Measurements from ENCODE around the gene NEK7. TPM values are rescaled to one million over a fixed set of nuclear protein-coding genes. Genes with fewer than 3 reads are reported as not detected.

Gene NEK7
- total and polyA plus RNA-seq, 4 donors = 60.1 to 164 (median 106) TPM

GRCh38 chr1:198160222-198160621 lies 3.4 kb downstream of the NEK7 start:
- Histone ChIP-seq H3K27ac (ENCODE audit: low read depth in 1 of 2, low read length in 2 of 2) (no peak overlapping the region), H3K36me3 (ENCODE audit: control insufficient read depth in 1 of 2, insufficient read depth in 2 of 2, low read length in 1 of 2) (no peaks in the 10 kb centered on the region), H3K27me3 (ENCODE audit: control insufficient read depth in 1 of 2, insufficient read depth in 2 of 2, low read length in 1 of 2) (no peaks in the 10 kb centered on the region), H3K9me3 (ENCODE audit: control insufficient read depth, low read length) (no peaks in the 10 kb centered on the region), H3K4me1 (ENCODE audit: control insufficient read depth in 1 of 2, insufficient read depth in 2 of 2, low read length in 2 of 2) (no peaks in the 10 kb centered on the region), H3K4me3 (ENCODE audit: low read length in 2 of 2) (no peak overlapping the region)
- DNase-seq = no peak
- intact Hi-C loops (cut with DNase I) = no loop called here
- ATAC-seq (ENCODE audit: low FRiP score) = no peak
- WGBS, 2 donors = 25 to 29% methylated on average over 7 of the region's 7 CpGs

GRCh38 chr1:198160946-198161614 lies 4.3 kb downstream of the NEK7 start:
- no peak for ATAC-seq (ENCODE audit: low FRiP score)
- no peaks in the 10 kb centered on the region for H3K36me3 ChIP-seq (ENCODE audit: control insufficient read depth in 1 of 2, insufficient read depth in 2 of 2, low read length in 1 of 2)
- H3K4me3 ChIP-seq (ENCODE audit: low read length in 2 of 2) = no peak overlapping the region
- no peak for DNase-seq
- no peaks in the 10 kb centered on the region for H3K9me3 ChIP-seq (ENCODE audit: control insufficient read depth, low read length)
- H3K27me3 ChIP-seq (ENCODE audit: control insufficient read depth in 1 of 2, insufficient read depth in 2 of 2, low read length in 1 of 2) = no peaks in the 10 kb centered on the region
- no peak overlapping the region for H3K27ac ChIP-seq (ENCODE audit: low read depth in 1 of 2, low read length in 2 of 2)
- WGBS, 2 donors = 95 to 96% methylated on average over 4 of the region's 4 CpGs
- intact Hi-C loops (cut with DNase I) = no loop called here
- peaks cover 0 to 2% of the 10 kb centered on the region in 2 donors for H3K4me1 ChIP-seq (ENCODE audit: control insufficient read depth in 1 of 2, insufficient read depth in 2 of 2, low read length in 2 of 2)

GRCh38 chr1:198161718-198162090 lies 4.9 kb downstream of the NEK7 start:
- H3K4me1 ChIP-seq (ENCODE audit: control insufficient read depth in 1 of 2, insufficient read depth in 2 of 2, low read length in 2 of 2) = peaks cover 0 to 2% of the 10 kb centered on the region in 2 donors
- 93 to 95% methylated on average over 2 of the region's 2 CpGs for WGBS, 2 donors
- intact Hi-C loops (cut with DNase I) = no loop called here
- H3K36me3 ChIP-seq (ENCODE audit: control insufficient read depth in 1 of 2, insufficient read depth in 2 of 2, low read length in 1 of 2) = no peaks in the 10 kb centered on the region
- DNase-seq (no peak), ATAC-seq (ENCODE audit: low FRiP score) (no peak)
- H3K4me3 ChIP-seq (ENCODE audit: low read length in 2 of 2) = no peak overlapping the region
- H3K27ac ChIP-seq (ENCODE audit: low read depth in 1 of 2, low read length in 2 of 2) = no peak overlapping the region
- no peaks in the 10 kb centered on the region for H3K9me3 ChIP-seq (ENCODE audit: control insufficient read depth, low read length)
- no peaks in the 10 kb centered on the region for H3K27me3 ChIP-seq (ENCODE audit: control insufficient read depth in 1 of 2, insufficient read depth in 2 of 2, low read length in 1 of 2)

GRCh38 chr1:198162091-198162767 lies 5.4 kb downstream of the NEK7 start:
- DNase-seq = no peak
- intact Hi-C loops (cut with DNase I) = no loop called here
- no peaks in the 10 kb centered on the region for H3K27me3 ChIP-seq (ENCODE audit: control insufficient read depth in 1 of 2, insufficient read depth in 2 of 2, low read length in 1 of 2)
- H3K27ac ChIP-seq (ENCODE audit: low read depth in 1 of 2, low read length in 2 of 2) = no peak overlapping the region
- H3K36me3 ChIP-seq (ENCODE audit: control insufficient read depth in 1 of 2, insufficient read depth in 2 of 2, low read length in 1 of 2) = no peaks in the 10 kb centered on the region
- 82 to 87% methylated on average over 2 of the region's 2 CpGs for WGBS, 2 donors
- H3K9me3 ChIP-seq (ENCODE audit: control insufficient read depth, low read length) = no peaks in the 10 kb centered on the region
- H3K4me3 ChIP-seq (ENCODE audit: low read length in 2 of 2) = no peak overlapping the region
- no peak for ATAC-seq (ENCODE audit: low FRiP score)
- H3K4me1 ChIP-seq (ENCODE audit: control insufficient read depth in 1 of 2, insufficient read depth in 2 of 2, low read length in 2 of 2) = peaks cover 2 to 3% of the 10 kb centered on the region in 2 donors

- WGBS, 2 donors = 87 to 88% methylated on average over 5 of the region's 5 CpGs
- Histone ChIP-seq H3K4me3 (ENCODE audit: low read length in 2 of 2) (no peak overlapping the region), H3K36me3 (ENCODE audit: control insufficient read depth in 1 of 2, insufficient read depth in 2 of 2, low read length in 1 of 2) (no peaks in the 10 kb centered on the region), H3K4me1 (ENCODE audit: control insufficient read depth in 1 of 2, insufficient read depth in 2 of 2, low read length in 2 of 2) (peaks cover 6 to 12% of the 10 kb centered on the region in 2 donors), H3K9me3 (ENCODE audit: control insufficient read depth, low read length) (no peaks in the 10 kb centered on the region), H3K27me3 (ENCODE audit: control insufficient read depth in 1 of 2, insufficient read depth in 2 of 2, low read length in 1 of 2) (no peaks in the 10 kb centered on the region), H3K27ac (ENCODE audit: low read depth in 1 of 2, low read length in 2 of 2) (no peak overlapping the region)
- ATAC-seq (ENCODE audit: low FRiP score) = no peak
- DNase-seq = no peak
- intact Hi-C loops (cut with DNase I) = no loop called here
These were observed 9.3 kb downstream of the NEK7 start for GRCh38 chr1:198165927-198166647.

GRCh38 chr1:198166900-198167299 lies 10.1 kb downstream of the NEK7 start:
- no peak overlapping the region for H3K27ac ChIP-seq (ENCODE audit: low read depth in 1 of 2, low read length in 2 of 2)
- H3K4me1 ChIP-seq (ENCODE audit: control insufficient read depth in 1 of 2, insufficient read depth in 2 of 2, low read length in 2 of 2) = peaks cover 10 to 13% of the 10 kb centered on the region in 2 donors
- H3K4me3 ChIP-seq (ENCODE audit: low read length in 2 of 2) = no peak overlapping the region
- ATAC-seq (ENCODE audit: low FRiP score) (no peak), DNase-seq (no peak)
- H3K36me3 ChIP-seq (ENCODE audit: control insufficient read depth in 1 of 2, insufficient read depth in 2 of 2, low read length in 1 of 2) = no peaks in the 10 kb centered on the region
- intact Hi-C loops (cut with DNase I) = no loop called here
- no peaks in the 10 kb centered on the region for H3K9me3 ChIP-seq (ENCODE audit: control insufficient read depth, low read length)
- 73 to 86% methylated on average over 2 of the region's 2 CpGs for WGBS, 2 donors
- H3K27me3 ChIP-seq (ENCODE audit: control insufficient read depth in 1 of 2, insufficient read depth in 2 of 2, low read length in 1 of 2) = no peaks in the 10 kb centered on the region

- 33 to 34% methylated on average over 3 of the region's 3 CpGs for WGBS, 2 donors
- no peak for DNase-seq
- Histone ChIP-seq H3K9me3 (ENCODE audit: control insufficient read depth, low read length) (no peaks in the 10 kb centered on the region), H3K4me3 (ENCODE audit: low read length in 2 of 2) (no peak overlapping the region), H3K27me3 (ENCODE audit: control insufficient read depth in 1 of 2, insufficient read depth in 2 of 2, low read length in 1 of 2) (no peaks in the 10 kb centered on the region), H3K27ac (ENCODE audit: low read depth in 1 of 2, low read length in 2 of 2) (no peak overlapping the region), H3K4me1 (ENCODE audit: control insufficient read depth in 1 of 2, insufficient read depth in 2 of 2, low read length in 2 of 2) (peaks cover 12 to 16% of the 10 kb centered on the region in 2 donors), H3K36me3 (ENCODE audit: control insufficient read depth in 1 of 2, insufficient read depth in 2 of 2, low read length in 1 of 2) (no peaks in the 10 kb centered on the region)
- intact Hi-C loops (cut with DNase I) = no loop called here
- no peak for ATAC-seq (ENCODE audit: low FRiP score)
These were observed 10.7 kb downstream of the NEK7 start for GRCh38 chr1:198167436-198167934.

GRCh38 chr1:198168227-198168626 lies 11.4 kb downstream of the NEK7 start:
- intact Hi-C loops (cut with DNase I) = no loop called here
- WGBS, 2 donors = 80 to 86% methylated on average over 3 of the region's 3 CpGs
- no peaks in the 10 kb centered on the region for H3K27me3 ChIP-seq (ENCODE audit: control insufficient read depth in 1 of 2, insufficient read depth in 2 of 2, low read length in 1 of 2)
- no peaks in the 10 kb centered on the region for H3K36me3 ChIP-seq (ENCODE audit: control insufficient read depth in 1 of 2, insufficient read depth in 2 of 2, low read length in 1 of 2)
- ATAC-seq (ENCODE audit: low FRiP score) (no peak), DNase-seq (no peak)
- no peaks in the 10 kb centered on the region for H3K9me3 ChIP-seq (ENCODE audit: control insufficient read depth, low read length)
- peaks cover 12 to 20% of the 10 kb centered on the region in 2 donors for H3K4me1 ChIP-seq (ENCODE audit: control insufficient read depth in 1 of 2, insufficient read depth in 2 of 2, low read length in 2 of 2)
- no peak overlapping the region for H3K27ac ChIP-seq (ENCODE audit: low read depth in 1 of 2, low read length in 2 of 2)
- H3K4me3 ChIP-seq (ENCODE audit: low read length in 2 of 2) = no peak overlapping the region

Measured in aorta (tissue), 5 donors.